A549 treated with DMSO at 1 μM for 4 hours (cell line): ENCODE data around the gene SMCP. TPM values are rescaled to one million over a fixed set of nuclear protein-coding genes. Genes with fewer than 3 reads are reported as not detected.

ENCODE experiments used
- total RNA-seq: library from RNA; stranded (reverse); fragments of 200-300 nt; extraction: Qiagen RNA extraction; gene quantifications from 5 replicates; pipeline ENCODE4 v1.2.3, GENCODE V29; 2022; ENCODE audit warnings: low read depth

Gene SMCP
- not detected in 5 replicates for total RNA-seq

GRCh38 chr1:152878042-152878441 lies at the start of gene SMCP:
Gene SMCP (plus strand): TSS chr1:152878322. CDS start chr1:152884423, 6,101 bp downstream.

GRCh38 chr1:152842556-152842955 lies 35.6 kb upstream of the SMCP start, which contains the start of gene LCE6A:
Gene LCE6A (plus strand): TSS chr1:152842856. CDS start chr1:152843521, 665 bp downstream.

GRCh38 chr1:152859696-152860095 lies 18.4 kb upstream of the SMCP start, which contains the start of gene LCE7A:
Gene LCE7A (plus strand): TSS chr1:152859996. CDS start chr1:152860698, 702 bp downstream.

GRCh38 chr1:152907686-152908601 lies 29.8 kb downstream of the SMCP start, which contains the start of gene IVL:
Gene IVL (plus strand): TSS chr1:152908546. CDS start chr1:152909798, 1,252 bp downstream.

Other genes with a start within 250 kb of the SMCP start
- not detected in 5 replicates for gene LCE2D, start 214.9 kb upstream of the SMCP start, total RNA-seq
- not detected in 5 replicates for gene LCE2C, start 203.0 kb upstream of the SMCP start, total RNA-seq
- not detected in 5 replicates for gene LCE2B, start 192.2 kb upstream of the SMCP start, total RNA-seq
- gene LCE2A, start 180.0 kb upstream of the SMCP start, total RNA-seq = not detected in 5 replicates
- not detected in 5 replicates for gene LCE4A, start 170.2 kb upstream of the SMCP start, total RNA-seq
- gene KPRP, start 120.3 kb upstream of the SMCP start, total RNA-seq = not detected in 5 replicates
- not detected in 5 replicates for gene LCE1F, start 103.2 kb upstream of the SMCP start, total RNA-seq
- gene LCE1E, start 92.1 kb upstream of the SMCP start, total RNA-seq = 0.08 TPM in 1 of 5 replicates, not detected in the others
- gene LCE1D, start 81.6 kb upstream of the SMCP start, total RNA-seq = not detected in 5 replicates
- not detected in 5 replicates for gene LCE1C, start 71.7 kb upstream of the SMCP start, total RNA-seq
- gene LCE1B, start 66.4 kb upstream of the SMCP start, total RNA-seq = not detected in 5 replicates
- gene LCE1A, start 50.8 kb upstream of the SMCP start, total RNA-seq = not detected in 5 replicates
- gene LCE6A, start 35.5 kb upstream of the SMCP start, total RNA-seq = not detected in 5 replicates
- gene LCE7A, start 18.3 kb upstream of the SMCP start, total RNA-seq = not detected in 5 replicates
- gene IVL, start 30.2 kb downstream of the SMCP start, total RNA-seq = 0.04 to 0.07 TPM in 2 of 5 replicates, not detected in the others
- gene SPRR5, start 68.9 kb downstream of the SMCP start, total RNA-seq = not detected in 5 replicates
- gene SPRR4, start 92.3 kb downstream of the SMCP start, total RNA-seq = not detected in 5 replicates
- not detected in 5 replicates for gene SPRR1A, start 105.8 kb downstream of the SMCP start, total RNA-seq
- not detected in 5 replicates for gene SPRR3, start 123.4 kb downstream of the SMCP start, total RNA-seq
- gene SPRR1B, start 152.9 kb downstream of the SMCP start, total RNA-seq = not detected in 5 replicates
- not detected in 5 replicates for gene SPRR2D, start 162.8 kb downstream of the SMCP start, total RNA-seq
- not detected in 5 replicates for gene SPRR2A, start 179.2 kb downstream of the SMCP start, total RNA-seq
- not detected in 5 replicates for gene SPRR2B, start 193.3 kb downstream of the SMCP start, total RNA-seq
- not detected in 5 replicates for gene SPRR2E, start 216.2 kb downstream of the SMCP start, total RNA-seq
- not detected in 5 replicates for gene SPRR2F, start 235.2 kb downstream of the SMCP start, total RNA-seq